Skeletal muscle satellite cell (primary cell): ENCODE measurements around the gene TGM2.

Experiments used
- H3K27me3 ChIP-seq: 2 replicates; pipeline ENCODE4 v1.7.0; 2013; ENCODE audit warnings: low read length; ENCODE audit not compliant: control insufficient read depth, insufficient read depth
- H3K36me3 ChIP-seq: 2 replicates; pipeline ENCODE4 v1.7.0; 2013; ENCODE audit warnings: mild to moderate bottlenecking, control low read depth, low read length; ENCODE audit not compliant: insufficient read depth
- H3K4me1 ChIP-seq: 2 replicates; pipeline ENCODE4 v1.7.0; 2013; ENCODE audit warnings: low read length; ENCODE audit not compliant: control insufficient read depth, insufficient read depth
- H3K4me2 ChIP-seq: 2 replicates; pipeline ENCODE4 v1.7.0; 2013; ENCODE audit warnings: mild to moderate bottlenecking, low read length
- H3K4me3 ChIP-seq: 2 replicates; pipeline ENCODE4 v1.7.0; 2013; ENCODE audit warnings: low read length
- H3K9ac ChIP-seq: 2 replicates; pipeline ENCODE4 v1.7.0; 2013; ENCODE audit warnings: mild to moderate bottlenecking, low read depth, low read length, moderate library complexity
- H3K9me3 ChIP-seq: replicated peaks from 2 replicates; pipeline ENCODE4 v1.7.0; 2013; ENCODE audit warnings: mild to moderate bottlenecking, control low read depth, low read length

Gene TGM2

DNA sequence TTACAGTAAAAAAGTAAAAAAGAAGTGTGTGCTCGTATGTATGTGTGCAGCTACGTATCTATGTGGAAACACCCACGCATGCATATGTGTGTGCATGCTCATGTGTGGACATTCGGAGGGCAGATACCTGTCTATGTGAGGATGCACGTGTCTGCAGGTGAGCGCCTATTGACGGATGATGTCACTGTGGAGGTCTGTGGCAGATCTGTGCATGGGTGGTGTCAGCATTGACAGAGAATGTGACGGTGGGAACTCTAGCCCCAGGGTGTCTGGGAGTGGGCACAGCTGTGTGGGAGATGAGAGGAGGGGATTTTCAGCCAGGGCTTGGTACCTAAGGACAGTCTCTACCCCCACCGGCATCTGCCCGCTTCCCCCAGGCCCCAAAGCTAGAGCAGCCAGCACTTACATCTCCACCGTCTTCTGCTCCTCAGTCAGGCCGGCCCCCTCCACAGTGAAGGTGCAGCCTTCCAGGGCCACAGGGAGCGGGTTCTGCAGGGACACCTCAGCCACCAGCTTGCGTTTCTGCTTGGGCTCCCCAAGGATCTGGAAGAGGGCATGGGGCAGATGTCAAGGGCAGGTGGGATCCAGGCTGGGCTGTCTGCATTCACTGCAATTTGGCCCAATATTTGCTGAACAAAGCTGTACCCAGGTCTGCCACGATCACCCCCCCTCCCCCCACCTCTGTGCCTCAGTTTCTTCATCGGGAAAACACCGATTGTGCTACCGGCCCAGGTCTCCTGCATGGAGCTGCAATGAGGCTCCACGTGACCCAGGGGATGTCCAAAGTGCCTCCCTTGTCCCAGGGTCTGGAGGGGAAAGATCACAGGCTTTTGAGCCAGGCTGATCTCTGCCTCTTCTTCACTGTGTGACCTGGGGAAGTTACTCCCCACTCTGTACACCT is 34.1 kb downstream of the TGM2 start:
- Histone ChIP-seq H3K4me1 (peaks cover 34% of the 10 kb centered on the region), H3K9ac (no peak overlapping the region), H3K27me3 (no peaks in the 10 kb centered on the region), H3K4me3 (no peak overlapping the region), H3K36me3 (no peaks in the 10 kb centered on the region), H3K4me2 (no peak overlapping the region), H3K9me3 (no peaks in the 10 kb centered on the region)

DNA sequence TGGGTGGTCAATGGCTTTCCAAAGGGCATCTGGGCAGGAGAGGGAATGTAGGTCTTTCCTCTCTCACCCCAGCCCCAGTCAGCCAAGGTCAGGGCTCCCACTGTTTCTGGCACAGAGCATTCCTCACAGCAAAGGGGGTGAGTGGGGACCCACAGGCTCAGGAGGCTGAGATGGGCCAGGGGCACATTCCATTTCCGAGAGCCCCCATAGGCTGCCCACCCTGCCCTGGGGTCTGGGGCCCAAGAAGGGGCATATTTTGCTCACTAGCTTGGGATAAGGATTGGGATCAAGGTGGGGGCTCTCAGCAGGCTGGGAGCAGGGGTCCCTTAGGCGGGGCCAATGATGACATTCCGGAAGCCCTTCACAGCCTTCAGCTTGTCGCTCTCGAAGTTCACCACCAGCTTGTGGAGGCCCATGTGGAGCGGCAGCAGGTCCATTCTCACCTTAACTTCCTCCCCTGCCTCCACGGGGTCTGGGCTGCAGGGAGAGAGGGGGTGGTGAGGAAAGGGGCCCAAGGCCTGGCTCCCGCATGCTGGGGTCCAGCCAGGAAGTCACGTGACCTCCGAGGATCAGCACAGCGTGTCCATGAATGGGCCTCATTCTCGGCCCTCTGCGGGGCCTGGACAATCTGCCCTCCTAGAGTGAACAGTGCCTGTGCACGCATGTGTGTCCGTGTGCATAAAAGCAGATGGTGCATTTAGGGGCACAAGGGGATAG is 35.0 kb downstream of the TGM2 start:
- no peak overlapping the region for H3K9ac ChIP-seq
- H3K36me3 ChIP-seq = no peaks in the 10 kb centered on the region
- no peaks in the 10 kb centered on the region for H3K27me3 ChIP-seq
- no peak overlapping the region for H3K4me3 ChIP-seq
- H3K9me3 ChIP-seq = no peaks in the 10 kb centered on the region
- H3K4me2 ChIP-seq = no peak overlapping the region
- peaks cover 37% of the 10 kb centered on the region for H3K4me1 ChIP-seq

DNA sequence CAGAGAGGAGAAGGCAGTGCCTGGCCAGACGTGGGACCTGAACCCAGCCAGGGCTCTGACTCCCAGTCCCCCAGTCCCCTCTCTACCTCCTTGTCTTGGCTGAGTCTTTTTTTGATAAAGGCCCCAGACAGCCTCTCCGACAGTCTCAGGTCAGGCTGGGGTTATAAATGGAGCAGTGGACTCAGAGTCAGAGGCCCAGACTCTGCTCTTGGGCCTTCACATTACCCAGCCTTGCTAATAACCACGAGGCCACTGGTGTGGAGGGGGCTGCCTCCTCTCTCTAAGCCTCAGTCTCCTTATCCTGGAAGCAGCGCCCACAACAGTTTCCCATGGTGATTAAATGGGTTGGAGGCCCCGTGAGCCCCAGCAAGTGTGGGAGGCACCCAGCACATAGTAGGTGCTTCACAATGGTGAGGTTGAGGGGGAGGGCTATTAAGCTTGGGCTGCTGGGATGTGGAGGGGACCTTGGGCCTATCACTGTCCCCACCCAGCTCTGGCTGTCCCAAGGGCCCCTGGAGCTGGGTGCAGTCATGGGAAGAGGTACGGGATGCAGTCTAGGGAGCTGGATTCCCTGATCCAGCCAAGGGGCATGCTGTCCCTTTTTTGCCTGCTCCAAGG is 35.7 kb downstream of the TGM2 start:
- no peak overlapping the region for H3K4me2 ChIP-seq
- peaks cover 32% of the 10 kb centered on the region for H3K4me1 ChIP-seq
- no peak overlapping the region for H3K4me3 ChIP-seq
- no peaks in the 10 kb centered on the region for H3K9me3 ChIP-seq
- H3K9ac ChIP-seq = no peak overlapping the region
- H3K27me3 ChIP-seq = no peaks in the 10 kb centered on the region
- H3K36me3 ChIP-seq = no peaks in the 10 kb centered on the region

DNA sequence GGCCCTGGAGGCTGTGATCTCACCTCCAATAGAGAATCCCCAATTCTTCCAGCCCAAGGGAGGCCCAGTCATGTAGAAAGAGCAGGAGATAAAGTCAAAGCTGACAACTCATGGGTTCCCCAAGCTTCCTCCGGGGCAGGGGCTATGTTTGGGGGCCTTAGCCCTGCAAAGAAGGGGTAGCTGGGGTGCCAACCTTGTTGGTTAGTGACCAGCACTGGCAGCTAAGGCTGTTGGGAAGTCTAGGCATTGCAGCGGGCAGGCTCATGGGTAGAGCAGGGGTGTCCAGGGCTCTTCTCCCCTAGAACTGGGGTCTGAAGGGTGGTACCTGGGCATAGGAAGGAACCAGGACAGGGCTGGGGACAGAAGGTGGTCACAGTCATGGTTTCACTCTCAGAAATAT is 36.4 kb downstream of the TGM2 start:
- no peak overlapping the region for H3K4me2 ChIP-seq
- no peaks in the 10 kb centered on the region for H3K9me3 ChIP-seq
- no peak overlapping the region for H3K4me3 ChIP-seq
- peaks cover 26% of the 10 kb centered on the region for H3K4me1 ChIP-seq
- H3K27me3 ChIP-seq = no peaks in the 10 kb centered on the region
- no peak overlapping the region for H3K9ac ChIP-seq
- no peaks in the 10 kb centered on the region for H3K36me3 ChIP-seq

DNA sequence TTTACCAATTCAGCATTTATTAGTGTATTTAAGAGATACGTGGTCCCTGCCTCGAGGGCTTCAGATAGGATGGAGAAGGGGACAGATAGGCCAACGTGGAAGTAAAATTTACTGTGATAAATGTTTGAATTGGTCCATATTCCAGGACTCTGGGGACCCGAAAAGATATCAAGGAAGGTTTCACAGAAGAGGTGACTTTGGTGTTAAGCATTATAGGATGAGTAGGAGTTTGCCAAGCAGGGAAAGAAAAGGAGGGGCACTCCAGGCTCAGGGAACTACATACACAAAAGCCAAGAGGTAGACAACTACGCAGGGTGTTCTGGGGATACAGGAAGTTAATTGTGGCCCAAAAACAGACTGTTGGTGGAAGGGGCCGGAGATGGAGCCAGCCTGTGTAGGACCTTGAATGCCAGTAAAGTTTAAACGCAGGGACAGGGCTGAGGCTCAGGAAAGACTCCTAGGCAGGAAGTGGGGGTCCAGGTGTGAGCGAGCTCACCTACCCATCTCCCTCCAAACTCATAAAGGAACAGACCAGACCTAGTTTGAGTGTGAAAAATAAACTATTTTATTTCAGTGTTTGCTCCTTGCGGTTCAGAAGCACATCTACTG is 37.0 kb downstream of the TGM2 start:
- no peak overlapping the region for H3K4me2 ChIP-seq
- peaks cover 29% of the 10 kb centered on the region for H3K4me1 ChIP-seq
- no peak overlapping the region for H3K4me3 ChIP-seq
- no peaks in the 10 kb centered on the region for H3K9me3 ChIP-seq
- no peaks in the 10 kb centered on the region for H3K27me3 ChIP-seq
- no peaks in the 10 kb centered on the region for H3K36me3 ChIP-seq
- no peak overlapping the region for H3K9ac ChIP-seq

DNA sequence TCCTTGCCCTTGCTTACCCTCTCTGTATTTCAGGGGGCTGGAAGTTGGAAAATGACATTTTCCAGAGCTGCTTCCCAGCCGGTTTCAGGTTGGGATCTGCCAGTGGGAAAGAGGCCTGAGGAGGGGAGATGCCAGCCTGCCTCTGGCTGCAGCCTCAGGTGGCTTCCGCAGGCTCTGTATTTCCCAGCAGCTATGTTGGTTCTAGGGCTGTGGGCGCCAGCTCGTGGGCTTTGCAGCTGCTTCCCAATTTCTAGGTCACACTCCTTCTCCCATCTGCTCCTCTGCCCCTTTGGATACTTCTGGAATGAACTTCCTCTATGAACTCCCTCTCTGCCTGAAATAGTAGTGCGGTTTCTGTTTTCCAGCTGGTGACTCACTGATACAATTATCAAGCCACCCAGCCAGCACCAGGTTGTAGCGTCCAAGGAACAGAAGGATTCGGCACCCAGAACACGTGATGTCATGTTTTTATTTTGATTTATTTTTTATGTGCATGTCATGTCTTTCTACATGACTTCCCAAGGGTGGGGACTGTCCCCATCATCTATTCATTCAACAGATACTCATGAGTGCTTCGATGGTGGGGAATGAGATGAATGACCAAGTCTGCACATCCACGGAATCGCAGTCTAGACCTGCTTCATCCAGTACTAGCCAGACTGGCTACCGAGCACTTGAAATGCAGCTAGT is 38.0 kb downstream of the TGM2 start:
- Histone ChIP-seq H3K4me3 (no peak overlapping the region), H3K9me3 (no peaks in the 10 kb centered on the region), H3K9ac (no peak overlapping the region), H3K27me3 (no peaks in the 10 kb centered on the region), H3K36me3 (no peaks in the 10 kb centered on the region), H3K4me1 (peaks cover 32% of the 10 kb centered on the region), H3K4me2 (peak overlapping the region; percentile 55)

DNA sequence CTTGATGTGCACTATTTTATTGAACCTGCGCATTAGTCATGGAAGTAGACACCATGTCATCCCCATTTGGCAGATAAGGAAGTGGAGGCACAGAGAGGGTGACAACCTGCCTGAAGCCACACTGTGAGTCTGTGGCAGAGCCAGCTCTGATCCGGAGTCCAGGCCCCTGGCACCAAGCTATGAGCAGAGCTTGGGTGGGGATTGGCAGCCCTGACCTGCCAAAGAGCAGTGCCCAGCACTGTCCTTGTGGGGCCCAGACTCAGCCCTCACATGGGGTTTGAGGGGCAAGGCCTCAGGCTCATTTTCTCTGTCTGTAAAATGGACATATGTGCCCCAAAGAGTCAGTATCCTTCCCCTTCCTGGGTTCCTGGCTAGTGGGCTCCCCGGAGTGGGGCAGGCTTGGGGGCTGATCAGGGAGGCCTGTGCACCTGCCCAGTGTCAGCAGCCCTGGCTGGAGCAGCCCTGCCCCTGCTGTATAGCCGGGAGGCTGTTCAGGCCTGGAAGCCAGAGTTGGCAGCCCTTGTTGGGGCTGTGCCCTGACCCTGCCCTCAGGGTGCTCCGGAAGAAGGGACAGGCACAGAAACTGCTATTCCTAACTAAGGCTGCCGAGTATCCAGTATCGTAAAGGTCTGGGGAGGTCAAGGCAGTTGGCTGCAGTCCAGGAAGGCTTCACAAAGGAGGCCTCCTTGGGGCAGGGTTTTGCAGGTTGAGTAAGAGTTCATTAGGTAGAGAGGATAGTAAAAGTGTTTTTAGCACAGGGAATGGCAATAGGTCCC is 38.7 kb downstream of the TGM2 start:
- H3K36me3 ChIP-seq = no peaks in the 10 kb centered on the region
- no peaks in the 10 kb centered on the region for H3K9me3 ChIP-seq
- H3K4me2 ChIP-seq = peak overlapping the region; percentile 55
- peaks cover 32% of the 10 kb centered on the region for H3K4me1 ChIP-seq
- H3K27me3 ChIP-seq = no peaks in the 10 kb centered on the region
- no peak overlapping the region for H3K4me3 ChIP-seq
- no peak overlapping the region for H3K9ac ChIP-seq

DNA sequence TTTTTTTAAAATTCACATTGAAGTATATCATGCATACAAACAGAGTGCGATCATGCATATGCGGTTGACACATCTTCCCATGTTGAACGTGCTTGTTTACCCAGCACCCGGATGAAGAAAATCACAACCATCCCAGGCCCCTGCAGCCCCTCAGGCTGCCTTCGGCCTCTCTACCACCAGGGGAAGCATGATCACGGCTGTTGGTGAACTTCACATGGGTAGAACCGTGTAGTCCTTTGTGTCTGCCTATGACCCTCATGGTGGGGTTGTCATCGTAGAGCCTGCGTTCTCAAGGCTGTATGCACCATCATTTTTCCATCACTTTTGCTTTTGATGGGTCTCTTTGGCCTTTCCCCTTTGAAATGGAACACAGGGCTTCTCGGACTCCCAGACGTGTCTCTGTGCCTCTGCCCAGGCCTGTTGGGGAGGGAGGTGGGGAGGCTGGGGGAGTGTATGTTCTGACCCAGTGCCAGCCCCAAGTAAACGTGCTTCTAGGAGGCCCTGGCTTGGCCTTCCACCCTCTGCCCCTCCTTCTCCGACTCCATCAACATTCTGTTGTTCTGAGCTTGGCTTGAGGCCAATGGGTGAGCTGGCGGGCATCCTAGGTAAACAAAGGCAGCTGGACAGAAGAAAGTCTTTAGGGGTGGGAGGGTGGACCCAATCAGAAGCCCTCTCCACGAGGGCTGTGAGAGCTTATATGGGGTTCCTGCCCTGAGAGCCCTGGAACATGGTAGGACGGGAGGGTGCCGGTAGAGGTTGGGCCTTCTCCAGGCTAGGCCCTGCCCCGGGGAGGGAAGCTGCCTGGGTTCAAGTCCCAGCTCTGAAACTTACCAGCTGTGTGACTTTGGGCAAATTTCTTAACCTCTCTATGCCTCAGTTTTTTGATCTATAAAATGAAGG is 39.7 kb downstream of the TGM2 start:
- no peaks in the 10 kb centered on the region for H3K36me3 ChIP-seq
- H3K9ac ChIP-seq = no peak overlapping the region
- H3K4me3 ChIP-seq = no peak overlapping the region
- H3K27me3 ChIP-seq = no peaks in the 10 kb centered on the region
- H3K4me1 ChIP-seq = peaks cover 32% of the 10 kb centered on the region
- no peak overlapping the region for H3K4me2 ChIP-seq
- no peaks in the 10 kb centered on the region for H3K9me3 ChIP-seq

DNA sequence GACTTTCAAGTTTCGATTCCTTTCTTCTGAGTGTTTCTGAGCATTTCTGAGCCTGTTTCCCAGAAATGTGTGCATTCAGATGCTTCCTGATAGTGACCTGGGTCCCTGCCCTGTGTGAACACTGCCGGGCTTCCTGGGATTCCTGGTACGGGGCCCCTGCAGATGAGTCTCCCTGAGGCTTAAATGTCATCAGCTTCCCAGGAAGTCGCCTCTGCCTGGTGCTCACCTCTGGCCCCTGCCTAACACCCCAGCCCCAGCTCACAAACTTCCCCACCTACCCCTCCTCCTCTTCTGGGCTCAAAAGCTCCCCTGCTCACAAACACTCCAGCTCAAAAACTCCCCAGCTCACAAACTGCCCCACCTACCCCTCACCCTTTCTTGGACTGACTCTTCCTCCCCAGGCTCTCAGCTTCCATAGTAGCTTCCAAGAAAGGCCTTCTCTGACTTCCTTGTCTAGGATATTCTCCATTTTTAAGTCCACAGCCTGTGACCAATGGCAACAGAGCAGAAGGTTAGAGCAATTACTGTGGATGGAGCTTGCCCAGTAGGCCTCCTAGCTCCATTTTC is 42.0 kb downstream of the TGM2 start:
- Histone ChIP-seq H3K27me3 (no peaks in the 10 kb centered on the region), H3K4me3 (no peak overlapping the region), H3K4me1 (peaks cover 39% of the 10 kb centered on the region), H3K9me3 (no peaks in the 10 kb centered on the region), H3K4me2 (no peak overlapping the region), H3K36me3 (no peaks in the 10 kb centered on the region), H3K9ac (no peak overlapping the region)
